GM12878 (cell line): Measurements from ENCODE around the gene SMIM35. TPM values are rescaled to one million over a fixed set of nuclear protein-coding genes. Genes with fewer than 3 reads are reported as not detected.

ENCODE experiments used
- ATAC-seq: fragments of 200-7000 bp; cut with Tn5 transposase; 3 replicates; pipeline ENCODE4 v1.9.1; 2020; ENCODE audit warnings: mild to moderate bottlenecking, moderate library complexity
- BruUV-seq: library from RNA; stranded (reverse); fragments of 400-500 nt; replicated peaks from 2 replicates; lab custom pipeline; 2021; lab: Mats Ljungman, UMichigan
- CTCF ChIA-PET: fragments of 300-600 bp; sonication (Branson Sonifier 250); formaldehyde crosslinking; extraction: SDS; loops from one replicate; lab custom pipeline; 2021; ENCODE audit warnings: inconsistent platforms; lab: Yijun Ruan, JAX
- POLR2A ChIA-PET: fragments of 350-600 bp; formaldehyde crosslinking; extraction: SDS; loops from one replicate; lab custom pipeline; 2021; ENCODE audit warnings: inconsistent platforms; lab: Charles Lee
- RAD21 ChIA-PET: fragments of 300-600 bp; sonication (Branson Sonifier 250); formaldehyde crosslinking; loops from one replicate; lab custom pipeline; 2023; ENCODE audit warnings: antibody characterized with exemption; ENCODE audit not compliant: unreplicated experiment; lab: Charles Lee
- SMC1A ChIA-PET: fragments of 300-600 bp; sonication (Branson Sonifier 250); formaldehyde crosslinking; loops from one replicate; lab custom pipeline; 2023; ENCODE audit not compliant: unreplicated experiment, uncharacterized antibody; lab: Charles Lee
- DNase-seq: peaks from one replicate; pipeline ENCODE4 v3.0.0-alpha.2; 2011; ENCODE audit warnings: low read depth, low spot score
- FAIRE-seq: peaks from 3 replicates; lab custom pipeline; 2011; peaks lifted over from hg19 to GRCh38; lab: Jason Lieb, UNC
- H2AFZ ChIP-seq: 2 replicates; pipeline ENCODE4 v1.6.0; 2011; ENCODE audit warnings: low read depth, low read length, control low read depth; ENCODE audit not compliant: control insufficient read depth
- H3K27ac ChIP-seq: 2 replicates; pipeline ENCODE4 v1.5.1; 2011; ENCODE audit warnings: control low read depth; ENCODE audit not compliant: control insufficient read depth, insufficient read depth
- H3K27me3 ChIP-seq, 2 experiments: replicated peaks in 1 of 2; 2 replicates each; pipeline versions ENCODE4 v1.6.0 to v1.6.1; 2011; ENCODE audit warnings: low read length in 1 of 2; ENCODE audit not compliant: control insufficient read depth in 2 of 2, insufficient read depth in 2 of 2
- H3K36me3 ChIP-seq, 2 experiments: 2 replicates each; pipeline ENCODE4 v1.5.1; 2011; ENCODE audit warnings: low read length in 1 of 2; ENCODE audit not compliant: control insufficient read depth in 2 of 2, insufficient read depth in 2 of 2
- H3K4me1 ChIP-seq: 2 replicates; pipeline ENCODE4 v1.6.1; 2011; ENCODE audit warnings: mild to moderate bottlenecking, low read length, moderate library complexity, mixed read lengths; ENCODE audit not compliant: control insufficient read depth, insufficient read depth
- H3K4me2 ChIP-seq: 2 replicates; pipeline ENCODE4 v1.6.0; 2011; ENCODE audit warnings: control low read depth; ENCODE audit not compliant: control insufficient read depth, insufficient read depth
- H3K4me3 ChIP-seq: fragments of 200-600 bp; sonication (generic); 2 replicates; pipeline ENCODE4 v1.5.1; 2016
- H3K79me2 ChIP-seq: 2 replicates; pipeline ENCODE4 v1.6.0; 2011; ENCODE audit warnings: low read length; ENCODE audit not compliant: control insufficient read depth, insufficient read depth
- H3K9ac ChIP-seq: 2 replicates; pipeline ENCODE4 v1.8.0; 2011; ENCODE audit warnings: low read length, control low read depth, mixed read lengths; ENCODE audit not compliant: control insufficient read depth, insufficient read depth
- H3K9me3 ChIP-seq: replicated peaks from 3 replicates; pipeline ENCODE4 v1.5.1; 2011; ENCODE audit warnings: mild to moderate bottlenecking, low read length; ENCODE audit not compliant: control insufficient read depth, insufficient read depth
- H4K20me1 ChIP-seq: 2 replicates; pipeline ENCODE4 v1.6.0; 2011; ENCODE audit not compliant: control insufficient read depth, insufficient read depth
- IKZF1 ChIP-seq: fragments of 450-650 bp; conservative IDR thresholded peaks from 2 replicates; pipeline ENCODE4 v1.6.1; 2017; ENCODE audit warnings: antibody characterized with exemption, mild to moderate bottlenecking
- IRF4 ChIP-seq: IDR thresholded peaks from 2 replicates; pipeline ENCODE4 v1.6.1; 2011; ENCODE audit warnings: low read depth, low read length
- POLR2AphosphoS5 ChIP-seq: IDR thresholded peaks from 2 replicates; pipeline ENCODE4 v1.6.1; 2011; ENCODE audit warnings: mild to moderate bottlenecking, low read length, inconsistent platforms
- RCOR1 ChIP-seq: conservative IDR thresholded peaks from 2 replicates; pipeline ENCODE4 v1.6.1; 2012; ENCODE audit warnings: low read depth, low read length, improper control_type of control experiment
- SMAD5 ChIP-seq: IDR thresholded peaks from 2 replicates; pipeline ENCODE4 v1.6.1; 2016; ENCODE audit warnings: antibody characterized with exemption, low read depth
- SPI1 ChIP-seq: IDR thresholded peaks from 2 replicates; pipeline ENCODE4 v1.6.1; 2011; ENCODE audit warnings: low read depth, mild to moderate bottlenecking, low read length, moderate library complexity, borderline replicate concordance; ENCODE audit not compliant: insufficient read depth
- STAT1 ChIP-seq: fragments of 450-650 bp; conservative IDR thresholded peaks from 2 replicates; pipeline ENCODE4 v1.6.1; 2014; ENCODE audit warnings: antibody characterized with exemption, mild to moderate bottlenecking
- TCF12 ChIP-seq: IDR thresholded peaks from 2 replicates; pipeline ENCODE4 v1.6.1; 2011; ENCODE audit warnings: low read depth, mild to moderate bottlenecking, low read length
- ZNF217 ChIP-seq: fragments of 450-650 bp; IDR thresholded peaks from 2 replicates; pipeline ENCODE4 v1.6.1; 2017; ENCODE audit warnings: antibody characterized with exemption, mild to moderate bottlenecking
- WGBS: methylation state at CpG from one replicate; pipeline ENCODE4 v1.1.6; 2016; ENCODE audit warnings: low lambda C conversion rate; ENCODE audit not compliant: insufficient replicate concordance, insufficient coverage; ENCODE audit errors: missing lambda C conversion rate; 5-methylcytosine and 5-hydroxymethylcytosine counted together
- in situ Hi-C: fragments of 300-500 bp; cut with MboI; formaldehyde crosslinking; loops from 9 replicates; pipeline ENCODE4 v1.14.3; 2018; ENCODE audit warnings: mixed read lengths
- intact Hi-C: fragments of 100-400 bp; cut with micrococcal nuclease; formaldehyde crosslinking; loops from one replicate; pipeline ENCODE4 v1.14.2; 2022; ENCODE audit not compliant: unreplicated experiment
- polyA plus RNA-seq, 11 experiments: library from polyadenylated mRNA; depleted of rRNA in 4 of 11; unstranded in 6 of 11; stranded (reverse) in 5 of 11; fragments of >200 nt; fragmentation: Nextera tagmentation in 4 of 11; fragmentation: Illumina TruSeq in 1 of 11; extraction: Ambion mirVana in 4 of 11; extraction: Trizol in 1 of 11; gene quantifications; 1 replicate in 1 of 11; 2 replicates in 10 of 11; pipeline versions ENCODE4 v1.2.1 to v1.2.3, GENCODE V29; 2011 to 2016; ENCODE audit warnings: inconsistent platforms in 2 of 11, missing spikeins in 2 of 11, low read depth in 1 of 11
- total RNA-seq, 4 experiments: library from RNA; depleted of rRNA in 3 of 4; stranded (reverse); fragments of >200 nt in 3 of 4; fragmentation: Illumina TruSeq in 1 of 4; extraction: Trizol in 1 of 4; gene quantifications; 2 replicates each; pipeline versions ENCODE4 v1.2.1 to v1.2.3, GENCODE V29; 2013 to 2021
- TF ChIP-seq, protein P1 (sequence below): fragments of 450-650 bp; IDR thresholded peaks from 2 replicates; pipeline ENCODE4 v1.6.1; 2018; ENCODE audit warnings: mild to moderate bottlenecking, low read depth, moderate library complexity; ENCODE audit not compliant: partially characterized antibody

Gene SMIM35
- total and polyA plus RNA-seq, 10 of the 15 experiments (the other 5 are each of a cell fraction or from before 2014, with no cell fraction given): 0.02 to 1.1 (median 0.05) TPM; not detected in 5

GRCh38 chr11:118007040-118007439, 79.7 kb downstream of the SMIM35 start:
- Histone ChIP-seq H3K4me2 (peak overlapping the region; percentile 26), H3K79me2 (no peaks in the 10 kb centered on the region), H3K9me3 (no peaks in the 10 kb centered on the region; the same call in 2 of the 3 replicates), H3K27me3 (no peaks in the 10 kb centered on the region), H3K4me3 (no peak overlapping the region), H3K36me3 (no peaks in the 10 kb centered on the region), H3K27ac (peak overlapping the region; percentile 73), H3K4me1 (peaks cover 80% of the 10 kb centered on the region), H4K20me1 (no peaks in the 10 kb centered on the region), H3K9ac (0 out of 2 replicates have a peak overlapping the region, but pooled peaks have one; percentile 7), H2AFZ (no peak overlapping the region)
- ATAC-seq (no peak), DNase-seq (no peak), FAIRE-seq (no peak)
- ChIA-PET CTCF (interaction anchor here (0.7 to 8.0 kb wide), 8 partner anchors 12 to 199 kb away, joined by 3 to 49 read pairs (median 4); partner anchors contain the start of gene IL10RA), RAD21 (interaction anchor here (0.6 to 3.2 kb wide), 8 partner anchors 19 to 1919 kb away, joined by 3 to 21 read pairs (median 6); partner anchors contain the start of gene IL10RA), POLR2A (interaction anchor here (0.7 to 4.3 kb wide), 4 partner anchors 9 to 220 kb away, joined by 7 to 20 read pairs (median 10); no protein-coding TSS in a partner anchor), SMC1A (interaction anchor here (0.6 to 19.0 kb wide), 13 partner anchors 9 to 192 kb away, joined by 3 to 280 read pairs (median 4); partner anchors contain the start of gene IL10RA)
- in situ Hi-C loops: no loop called here
- TF ChIP-seq SPI1 (0 out of 2 replicates have a peak, but pooled peaks have one; percentile 10), STAT1 (no peak)
- intact Hi-C loops: no loop called here
- BruUV-seq: no TSS peak
- 64% methylated on average over 3 of the region's 5 CpGs for WGBS

DNA sequence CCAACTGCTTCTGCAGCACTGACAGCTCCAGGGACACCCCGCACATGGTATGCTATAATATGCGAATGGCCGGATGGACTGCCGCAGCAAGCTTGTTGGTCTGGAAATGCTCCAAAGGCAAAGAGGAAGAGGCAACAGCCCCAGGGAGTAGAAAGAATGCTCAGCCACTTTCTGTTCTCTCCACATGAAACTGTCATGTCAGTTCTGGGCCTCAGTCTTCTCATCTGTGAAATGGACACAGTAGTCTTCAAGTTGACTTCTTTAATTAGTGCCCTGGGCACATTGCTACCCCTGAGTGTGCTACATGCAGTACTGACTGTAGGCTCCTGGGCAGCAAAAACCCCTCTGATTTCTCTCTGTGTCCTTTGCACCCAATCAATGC, 80.6 kb downstream of the SMIM35 start:
- ChIA-PET CTCF (interaction anchor here (1.0 to 8.0 kb wide), 4 partner anchors 13 to 198 kb away, joined by 3 to 49 read pairs (median 6); partner anchors contain the start of gene IL10RA), SMC1A (interaction anchor here (1.0 to 19.0 kb wide), 7 partner anchors 10 to 55 kb away, joined by 3 to 280 read pairs (median 5); partner anchors contain the start of gene IL10RA), RAD21 (interaction anchor here (1.0 to 3.2 kb wide), 4 partner anchors 19 to 56 kb away, joined by 3 to 21 read pairs (median 6); partner anchors contain the start of gene IL10RA), POLR2A (interaction anchor here (2.8 to 4.3 kb wide), 2 partner anchors 9 to 19 kb away, joined by 14 to 20 read pairs; no protein-coding TSS in a partner anchor)
- intact Hi-C loops: no loop called here
- H3K36me3 ChIP-seq: no peaks in the 10 kb centered on the region
- H3K4me2 ChIP-seq: peak overlapping the region; percentile 26; the same call in 1 of the 2 replicates
- H3K4me3 ChIP-seq: no peak overlapping the region
- H3K4me1 ChIP-seq: peaks cover 80% of the 10 kb centered on the region
- H3K27me3 ChIP-seq: no peaks in the 10 kb centered on the region
- DNase-seq (no peak), ATAC-seq (peak; percentile 1), FAIRE-seq (no peak)
- no peak overlapping the region for H3K9ac ChIP-seq
- BruUV-seq: no TSS peak
- no peak for TF ChIP-seq TCF12
- peak; percentile 26; the same call in 1 of the 2 replicates for TF ChIP-seq SPI1
- TF ChIP-seq IKZF1: no peak
- TF ChIP-seq ZNF217: 0 out of 2 replicates have a peak, but pooled peaks have one; percentile 25
- TF ChIP-seq, protein P1, sequence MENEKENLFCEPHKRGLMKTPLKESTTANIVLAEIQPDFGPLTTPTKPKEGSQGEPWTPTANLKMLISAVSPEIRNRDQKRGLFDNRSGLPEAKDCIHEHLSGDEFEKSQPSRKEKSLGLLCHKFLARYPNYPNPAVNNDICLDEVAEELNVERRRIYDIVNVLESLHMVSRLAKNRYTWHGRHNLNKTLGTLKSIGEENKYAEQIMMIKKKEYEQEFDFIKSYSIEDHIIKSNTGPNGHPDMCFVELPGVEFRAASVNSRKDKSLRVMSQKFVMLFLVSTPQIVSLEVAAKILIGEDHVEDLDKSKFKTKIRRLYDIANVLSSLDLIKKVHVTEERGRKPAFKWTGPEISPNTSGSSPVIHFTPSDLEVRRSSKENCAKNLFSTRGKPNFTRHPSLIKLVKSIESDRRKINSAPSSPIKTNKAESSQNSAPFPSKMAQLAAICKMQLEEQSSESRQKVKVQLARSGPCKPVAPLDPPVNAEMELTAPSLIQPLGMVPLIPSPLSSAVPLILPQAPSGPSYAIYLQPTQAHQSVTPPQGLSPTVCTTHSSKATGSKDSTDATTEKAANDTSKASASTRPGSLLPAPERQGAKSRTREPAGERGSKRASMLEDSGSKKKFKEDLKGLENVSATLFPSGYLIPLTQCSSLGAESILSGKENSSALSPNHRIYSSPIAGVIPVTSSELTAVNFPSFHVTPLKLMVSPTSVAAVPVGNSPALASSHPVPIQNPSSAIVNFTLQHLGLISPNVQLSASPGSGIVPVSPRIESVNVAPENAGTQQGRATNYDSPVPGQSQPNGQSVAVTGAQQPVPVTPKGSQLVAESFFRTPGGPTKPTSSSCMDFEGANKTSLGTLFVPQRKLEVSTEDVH: no peak
- TF ChIP-seq SMAD5: no peak
- no peak for TF ChIP-seq RCOR1
- TF ChIP-seq POLR2AphosphoS5: no peak
- no peak for TF ChIP-seq IRF4
- in situ Hi-C loops: no loop called here
- WGBS: 93% methylated on average over 4 of the region's 4 CpGs
- H3K79me2 ChIP-seq: no peaks in the 10 kb centered on the region
- H4K20me1 ChIP-seq: no peaks in the 10 kb centered on the region
- H2AFZ ChIP-seq: no peak overlapping the region
- H3K27ac ChIP-seq: no peak overlapping the region
- H3K9me3 ChIP-seq: no peaks in the 10 kb centered on the region; the same call in 2 of the 3 replicates
